SK-N-SH treated with all-trans-retinoic acid at 6 μM for 48 hours (cell line): Measurements from ENCODE around the gene ELMO1.

Experiments used
- ATAC-seq: fragments of 200-7000 bp; cut with Tn5 transposase; 3 replicates; pipeline ENCODE4 v1.9.1; 2020; ENCODE audit warnings: mild to moderate bottlenecking, moderate library complexity
- ARNTL ChIP-seq: fragments of 450-650 bp; formaldehyde crosslinking; IDR thresholded peaks from 2 replicates; pipeline ENCODE4 v1.5.0; 2020; ENCODE audit warnings: low read depth, mild to moderate bottlenecking, moderate library complexity, borderline replicate concordance
- BACH2 ChIP-seq: fragments of 250-450 bp; sonication (Bioruptor Pico); IDR thresholded peaks from 2 replicates; pipeline ENCODE4 v1.9.0; 2021; ENCODE audit warnings: mild to moderate bottlenecking, borderline replicate concordance
- ESRRG ChIP-seq: fragments of 250-450 bp; sonication (Bioruptor Pico); IDR thresholded peaks from 2 replicates; pipeline ENCODE4 v1.6.1; 2021; ENCODE audit warnings: mild to moderate bottlenecking
- GLIS3 ChIP-seq: fragments of 250-450 bp; sonication (Bioruptor Pico); IDR thresholded peaks from 2 replicates; pipeline ENCODE4 v1.5.0; 2020; ENCODE audit warnings: mild to moderate bottlenecking, moderate library complexity
- ISL1 ChIP-seq: fragments of 250-450 bp; sonication (Bioruptor Pico); IDR thresholded peaks from 2 replicates; pipeline ENCODE4 v2.1.2; 2022; ENCODE audit warnings: mild to moderate bottlenecking, moderate library complexity
- OSR1 ChIP-seq: fragments of 250-450 bp; sonication (Bioruptor Pico); IDR thresholded peaks from 2 replicates; pipeline ENCODE4 v1.8.0; 2022; ENCODE audit warnings: moderate library complexity, mild to moderate bottlenecking, inconsistent platforms
- PATZ1 ChIP-seq: fragments of 250-450 bp; sonication (Bioruptor Pico); IDR thresholded peaks from 2 replicates; pipeline ENCODE4 v1.8.0; 2020; ENCODE audit warnings: mild to moderate bottlenecking, moderate library complexity, borderline replicate concordance
- POU6F1 ChIP-seq: fragments of 250-450 bp; sonication (Bioruptor Pico); IDR thresholded peaks from 2 replicates; pipeline ENCODE4 v1.8.0; 2021; ENCODE audit warnings: low read depth, mild to moderate bottlenecking, moderate library complexity, borderline replicate concordance
- PPARA ChIP-seq: fragments of 250-450 bp; sonication (Bioruptor Pico); IDR thresholded peaks from 2 replicates; pipeline ENCODE4 v1.5.0; 2020; ENCODE audit warnings: mild to moderate bottlenecking, borderline replicate concordance
- RARB ChIP-seq: fragments of 250-450 bp; sonication (Bioruptor Pico); IDR thresholded peaks from 2 replicates; pipeline ENCODE4 v1.8.0; 2021; ENCODE audit warnings: mild to moderate bottlenecking, moderate library complexity
- SNAI2 ChIP-seq: fragments of 250-450 bp; sonication (Bioruptor Pico); IDR thresholded peaks from 2 replicates; pipeline ENCODE4 v1.5.0; 2020; ENCODE audit warnings: mild to moderate bottlenecking, moderate library complexity
- TCF4 ChIP-seq: fragments of 250-450 bp; sonication (Bioruptor Pico); IDR thresholded peaks from 2 replicates; pipeline ENCODE4 v1.8.0; 2021; ENCODE audit warnings: mild to moderate bottlenecking, moderate library complexity, borderline replicate concordance
- TOX ChIP-seq: fragments of 250-450 bp; sonication (Bioruptor Pico); IDR thresholded peaks from 2 replicates; pipeline ENCODE4 v1.8.0; 2021; ENCODE audit warnings: mild to moderate bottlenecking, moderate library complexity, borderline replicate concordance
- ZC3H10 ChIP-seq: fragments of 250-450 bp; sonication (Bioruptor Pico); IDR thresholded peaks from 2 replicates; pipeline ENCODE4 v1.5.1; 2021; ENCODE audit warnings: mild to moderate bottlenecking, moderate library complexity
- ZFP3 ChIP-seq: fragments of 250-450 bp; sonication (Bioruptor Pico); IDR thresholded peaks from 2 replicates; pipeline ENCODE4 v1.5.0; 2020; ENCODE audit warnings: mild to moderate bottlenecking, moderate library complexity
- ZFP30 ChIP-seq: fragments of 450-650 bp; formaldehyde crosslinking; IDR thresholded peaks from 2 replicates; pipeline ENCODE4 v1.5.0; 2022; ENCODE audit warnings: mild to moderate bottlenecking, moderate library complexity
- ZNF565 ChIP-seq: fragments of 450-650 bp; formaldehyde crosslinking; conservative IDR thresholded peaks from 2 replicates; pipeline ENCODE4 v1.5.0; 2020; ENCODE audit warnings: low read depth, mild to moderate bottlenecking, moderate library complexity
- ZNF70 ChIP-seq: fragments of 450-650 bp; formaldehyde crosslinking; IDR thresholded peaks from 2 replicates; pipeline ENCODE4 v1.5.0; 2020; ENCODE audit warnings: mild to moderate bottlenecking, moderate library complexity
- ZNF8 ChIP-seq: fragments of 450-650 bp; formaldehyde crosslinking; IDR thresholded peaks from 2 replicates; pipeline ENCODE4 v1.5.0; 2020; ENCODE audit warnings: mild to moderate bottlenecking, moderate library complexity
- TF ChIP-seq, protein P1 (sequence below): fragments of 250-450 bp; sonication (Bioruptor Pico); IDR thresholded peaks from 2 replicates; pipeline ENCODE4 v1.5.1; 2021; ENCODE audit warnings: mild to moderate bottlenecking, moderate library complexity
- TF ChIP-seq, protein P2 (sequence below): fragments of 250-450 bp; sonication (Bioruptor Pico); IDR thresholded peaks from 2 replicates; pipeline ENCODE4 v1.5.1; 2020; ENCODE audit warnings: low read depth, mild to moderate bottlenecking, moderate library complexity

The ELMO1 gene

DNA sequence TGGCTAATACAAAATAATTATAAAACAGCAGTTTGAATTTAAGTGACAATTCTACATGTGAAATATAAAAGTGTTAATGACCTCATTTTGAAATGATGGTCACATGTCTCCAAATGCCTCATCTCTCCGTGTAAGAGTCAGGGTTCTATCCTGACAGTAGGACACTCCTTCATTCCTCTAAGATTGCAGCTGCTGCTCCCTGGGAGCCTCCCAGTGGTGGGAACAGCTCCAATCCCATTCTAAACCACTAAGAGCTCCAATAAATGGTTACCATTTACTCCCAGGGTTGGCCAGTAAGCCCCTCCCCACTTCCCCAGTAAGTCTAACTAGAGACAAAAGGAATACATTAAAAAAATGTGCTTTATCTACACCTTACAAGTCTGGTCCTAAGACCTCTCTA, 379.8 kb downstream of the ELMO1 start (continued):
- TF ChIP-seq ISL1 (CRISPR knock-in tag) (no peak), ZFP30 (no peak)

DNA sequence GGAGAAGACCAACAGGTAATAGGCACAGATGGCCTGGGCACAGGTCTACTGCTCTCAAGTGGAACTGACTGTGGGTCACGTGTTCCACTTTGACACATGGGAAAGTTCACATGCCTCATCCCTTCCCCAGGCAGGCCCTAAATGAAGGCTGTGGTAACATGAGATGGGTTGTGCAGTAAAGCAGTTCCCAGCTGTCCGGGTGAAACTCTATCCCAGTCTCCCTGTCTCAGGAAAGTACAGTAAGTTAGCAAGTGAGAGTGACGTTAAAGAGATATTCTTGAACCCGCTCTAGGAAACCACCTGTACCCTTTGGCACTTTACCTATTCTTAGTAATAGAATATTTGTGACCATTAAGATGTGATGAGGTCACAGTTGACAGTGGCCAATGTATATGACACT, 380.6 kb downstream of the ELMO1 start:
- no peak for ATAC-seq
- TF ChIP-seq PPARA (no peak), TOX (CRISPR knock-in tag) (no peak), TCF4 (CRISPR knock-in tag) (no peak), POU6F1 (CRISPR knock-in tag) (no peak), ZNF70 (CRISPR knock-in tag) (no peak), ISL1 (CRISPR knock-in tag) (no peak), PATZ1 (CRISPR knock-in tag) (no peak), ESRRG (no peak), ARNTL (CRISPR knock-in tag) (no peak), RARB (CRISPR knock-in tag) (no peak), ZNF8 (no peak), OSR1 (CRISPR knock-in tag) (no peak), ZNF565 (no peak), GLIS3 (CRISPR knock-in tag) (no peak), ZFP3 (CRISPR knock-in tag) (no peak), ZFP30 (no peak), SNAI2 (CRISPR knock-in tag) (no peak), ZC3H10 (no peak)
- TF ChIP-seq, protein P1, sequence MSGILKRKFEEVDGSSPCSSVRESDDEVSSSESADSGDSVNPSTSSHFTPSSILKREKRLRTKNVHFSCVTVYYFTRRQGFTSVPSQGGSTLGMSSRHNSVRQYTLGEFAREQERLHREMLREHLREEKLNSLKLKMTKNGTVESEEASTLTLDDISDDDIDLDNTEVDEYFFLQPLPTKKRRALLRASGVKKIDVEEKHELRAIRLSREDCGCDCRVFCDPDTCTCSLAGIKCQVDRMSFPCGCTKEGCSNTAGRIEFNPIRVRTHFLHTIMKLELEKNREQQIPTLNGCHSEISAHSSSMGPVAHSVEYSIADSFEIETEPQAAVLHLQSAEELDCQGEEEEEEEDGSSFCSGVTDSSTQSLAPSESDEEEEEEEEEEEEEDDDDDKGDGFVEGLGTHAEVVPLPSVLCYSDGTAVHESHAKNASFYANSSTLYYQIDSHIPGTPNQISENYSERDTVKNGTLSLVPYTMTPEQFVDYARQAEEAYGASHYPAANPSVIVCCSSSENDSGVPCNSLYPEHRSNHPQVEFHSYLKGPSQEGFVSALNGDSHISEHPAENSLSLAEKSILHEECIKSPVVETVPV (CRISPR knock-in tag), result no peak

- TF ChIP-seq ESRRG (no peak), PPARA (no peak), RARB (CRISPR knock-in tag) (no peak), SNAI2 (CRISPR knock-in tag) (no peak), ZC3H10 (no peak), POU6F1 (CRISPR knock-in tag) (no peak), BACH2 (no peak), ZFP30 (no peak), OSR1 (CRISPR knock-in tag) (no peak), ARNTL (CRISPR knock-in tag) (no peak)
- TF ChIP-seq, protein P2, sequence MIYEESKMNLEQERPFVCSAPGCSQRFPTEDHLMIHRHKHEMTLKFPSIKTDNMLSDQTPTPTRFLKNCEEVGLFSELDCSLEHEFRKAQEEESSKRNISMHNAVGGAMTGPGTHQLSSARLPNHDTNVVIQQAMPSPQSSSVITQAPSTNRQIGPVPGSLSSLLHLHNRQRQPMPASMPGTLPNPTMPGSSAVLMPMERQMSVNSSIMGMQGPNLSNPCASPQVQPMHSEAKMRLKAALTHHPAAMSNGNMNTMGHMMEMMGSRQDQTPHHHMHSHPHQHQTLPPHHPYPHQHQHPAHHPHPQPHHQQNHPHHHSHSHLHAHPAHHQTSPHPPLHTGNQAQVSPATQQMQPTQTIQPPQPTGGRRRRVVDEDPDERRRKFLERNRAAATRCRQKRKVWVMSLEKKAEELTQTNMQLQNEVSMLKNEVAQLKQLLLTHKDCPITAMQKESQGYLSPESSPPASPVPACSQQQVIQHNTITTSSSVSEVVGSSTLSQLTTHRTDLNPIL, result no peak
- TF ChIP-seq, protein P1 (CRISPR knock-in tag), result no peak
- no peak for ATAC-seq
Measured at GRCh38 chr7:37065779-37066271, 382.8 kb downstream of the ELMO1 start.
